ENCODE measurements around the gene ANKRD63. TPM values are rescaled to one million over a fixed set of nuclear protein-coding genes. Genes with fewer than 3 reads are reported as not detected.

The ANKRD63 gene
- total and polyA plus RNA-seq, 2 donors (not counting 1 experiment from before 2014, with no cell fraction given) = not detected

DNA sequence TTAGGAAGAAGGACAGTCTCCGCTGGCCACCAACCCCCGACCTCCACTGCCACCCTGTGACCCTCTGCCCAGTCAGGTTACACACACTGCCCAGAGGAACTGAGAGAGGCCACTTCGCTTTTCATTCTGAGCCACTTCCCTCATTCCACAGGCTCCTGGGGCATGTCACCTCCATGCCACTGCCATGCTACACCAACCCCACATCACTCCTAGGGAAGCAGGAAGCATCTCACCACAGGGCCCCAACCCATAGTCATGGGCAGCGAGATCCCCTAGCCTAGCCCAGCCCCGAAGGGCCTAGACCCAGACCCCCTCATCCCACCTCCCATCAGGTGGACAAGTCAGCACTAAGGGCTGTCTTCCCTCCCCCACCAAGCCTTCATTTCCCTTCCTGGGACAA lies 23.5 kb upstream of the ANKRD63 start:
- H3K4me1 ChIP-seq (ENCODE audit: control insufficient read depth, extremely low read depth, insufficient read depth, low read length) = no peaks in the 10 kb centered on the region
- H3K27me3 ChIP-seq (ENCODE audit: control insufficient read depth, insufficient read depth, low read length) = peaks cover 25% of the 10 kb centered on the region
- H4K20me1 ChIP-seq (ENCODE audit: control insufficient read depth, extremely low read depth, insufficient read depth, low read length) = no peaks in the 10 kb centered on the region
- no peaks in the 10 kb centered on the region for H3K9me3 ChIP-seq (ENCODE audit: control insufficient read depth, insufficient read depth, low read depth, low read length)
- H3K4me2 ChIP-seq (ENCODE audit: extremely low read depth, insufficient read depth, low read length) = no peak overlapping the region
- no peak overlapping the region for H2AFZ ChIP-seq (ENCODE audit: low read length)
- no peaks in the 10 kb centered on the region for H3K79me2 ChIP-seq (ENCODE audit: control insufficient read depth, insufficient read depth, low read length)
- no peaks in the 10 kb centered on the region for H3K36me3 ChIP-seq (ENCODE audit: control insufficient read depth, insufficient read depth, low read length)
- H3K4me3 ChIP-seq (replicated peaks in 1 of 4; ENCODE audit: control extremely low read depth in 1 of 4, insufficient read depth in 1 of 4, low read depth in 3 of 4, low read length in 4 of 4) = no peak overlapping the region
- DNase-seq (ENCODE audit: low read depth in 2 of 2) = no peak
- H3K9ac ChIP-seq (ENCODE audit: insufficient read depth, low read length) = no peak overlapping the region
- no peak overlapping the region for H3K27ac ChIP-seq (ENCODE audit: insufficient read depth, low read length)
- TF ChIP-seq EZH2 (IDR thresholded peaks at IDR 0.05; ENCODE audit: low read length, missing control alignments) = no peak
- TF ChIP-seq, protein P1, sequence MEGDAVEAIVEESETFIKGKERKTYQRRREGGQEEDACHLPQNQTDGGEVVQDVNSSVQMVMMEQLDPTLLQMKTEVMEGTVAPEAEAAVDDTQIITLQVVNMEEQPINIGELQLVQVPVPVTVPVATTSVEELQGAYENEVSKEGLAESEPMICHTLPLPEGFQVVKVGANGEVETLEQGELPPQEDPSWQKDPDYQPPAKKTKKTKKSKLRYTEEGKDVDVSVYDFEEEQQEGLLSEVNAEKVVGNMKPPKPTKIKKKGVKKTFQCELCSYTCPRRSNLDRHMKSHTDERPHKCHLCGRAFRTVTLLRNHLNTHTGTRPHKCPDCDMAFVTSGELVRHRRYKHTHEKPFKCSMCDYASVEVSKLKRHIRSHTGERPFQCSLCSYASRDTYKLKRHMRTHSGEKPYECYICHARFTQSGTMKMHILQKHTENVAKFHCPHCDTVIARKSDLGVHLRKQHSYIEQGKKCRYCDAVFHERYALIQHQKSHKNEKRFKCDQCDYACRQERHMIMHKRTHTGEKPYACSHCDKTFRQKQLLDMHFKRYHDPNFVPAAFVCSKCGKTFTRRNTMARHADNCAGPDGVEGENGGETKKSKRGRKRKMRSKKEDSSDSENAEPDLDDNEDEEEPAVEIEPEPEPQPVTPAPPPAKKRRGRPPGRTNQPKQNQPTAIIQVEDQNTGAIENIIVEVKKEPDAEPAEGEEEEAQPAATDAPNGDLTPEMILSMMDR (conservative IDR thresholded peaks at IDR 0.05 in 1 of 2, IDR thresholded peaks at IDR 0.05 in 1 of 2; ENCODE audit: low read depth in 1 of 2, low read length in 2 of 2) = no peak

DNA sequence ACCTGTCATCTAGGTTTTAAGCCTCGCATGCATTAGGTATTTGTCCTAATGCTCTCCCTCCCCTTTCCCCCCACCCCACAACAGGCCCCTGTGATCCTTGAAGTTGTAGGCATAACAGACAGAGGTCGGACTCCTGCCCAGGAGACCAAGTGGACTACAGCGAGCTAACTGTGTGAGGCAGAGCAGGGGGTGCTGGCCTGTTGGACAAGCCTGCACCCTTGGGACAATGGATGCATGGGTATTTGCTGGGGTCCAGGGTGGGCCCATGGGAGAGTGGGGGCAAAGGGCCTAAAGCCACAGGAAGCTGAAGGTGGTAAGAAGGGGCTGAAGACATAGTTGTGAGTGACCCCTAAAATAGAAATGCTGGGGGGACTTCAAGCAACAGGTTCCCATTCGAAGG lies 22.4 kb upstream of the ANKRD63 start:
- H4K20me1 ChIP-seq (ENCODE audit: control insufficient read depth, extremely low read depth, insufficient read depth, low read length) = no peaks in the 10 kb centered on the region
- no peak overlapping the region for H2AFZ ChIP-seq (ENCODE audit: low read length)
- peaks cover 21% of the 10 kb centered on the region for H3K27me3 ChIP-seq (ENCODE audit: control insufficient read depth, insufficient read depth, low read length)

DNA sequence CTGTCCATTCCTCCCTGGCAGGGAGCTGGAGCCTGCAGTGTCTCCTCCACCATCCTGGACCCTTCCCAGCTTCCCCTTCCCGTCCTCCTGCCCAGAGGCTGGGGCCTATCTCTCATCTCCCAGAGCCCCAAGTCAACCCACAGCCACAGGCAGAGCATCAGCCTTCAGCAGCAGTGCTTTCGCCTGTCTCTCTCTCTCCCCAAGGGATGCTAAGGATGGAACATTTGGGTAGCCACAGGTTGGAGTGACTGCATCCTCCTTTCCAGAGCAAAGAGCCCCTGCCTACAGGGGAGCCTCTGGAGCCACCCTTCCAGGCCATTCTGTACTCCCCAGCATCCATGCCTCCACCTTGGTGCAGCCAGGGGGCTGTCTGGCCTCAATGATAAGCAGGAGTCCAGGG lies 20.7 kb upstream of the ANKRD63 start:
- H3K36me3 ChIP-seq (ENCODE audit: control insufficient read depth, insufficient read depth, low read length) = no peaks in the 10 kb centered on the region
- H3K27me3 ChIP-seq (ENCODE audit: control insufficient read depth, insufficient read depth, low read length) = peaks cover 20% of the 10 kb centered on the region
- no peaks in the 10 kb centered on the region for H3K4me1 ChIP-seq (ENCODE audit: control insufficient read depth, extremely low read depth, insufficient read depth, low read length)

More for the DNA sequence above, 22.4 kb upstream of the ANKRD63 start:
- Histone ChIP-seq H3K4me1 (ENCODE audit: control insufficient read depth, extremely low read depth, insufficient read depth, low read length) (no peaks in the 10 kb centered on the region), H3K9ac (ENCODE audit: insufficient read depth, low read length) (no peak overlapping the region), H3K9me3 (ENCODE audit: control insufficient read depth, insufficient read depth, low read depth, low read length) (no peaks in the 10 kb centered on the region), H3K79me2 (ENCODE audit: control insufficient read depth, insufficient read depth, low read length) (no peaks in the 10 kb centered on the region), H3K4me2 (ENCODE audit: extremely low read depth, insufficient read depth, low read length) (no peak overlapping the region), H3K36me3 (ENCODE audit: control insufficient read depth, insufficient read depth, low read length) (no peaks in the 10 kb centered on the region), H3K4me3 (replicated peaks in 1 of 4; ENCODE audit: control extremely low read depth in 1 of 4, insufficient read depth in 1 of 4, low read depth in 3 of 4, low read length in 4 of 4) (no peak overlapping the region), H3K27ac (ENCODE audit: insufficient read depth, low read length) (no peak overlapping the region)
- TF ChIP-seq, protein P1 (conservative IDR thresholded peaks at IDR 0.05 in 1 of 2, IDR thresholded peaks at IDR 0.05 in 1 of 2; ENCODE audit: low read depth in 1 of 2, low read length in 2 of 2) = no peak
- TF ChIP-seq EZH2 (IDR thresholded peaks at IDR 0.05; ENCODE audit: low read length, missing control alignments) = no peak
- no peak for DNase-seq (ENCODE audit: low read depth in 2 of 2)

More for the DNA sequence above, 20.7 kb upstream of the ANKRD63 start:
- no peak for TF ChIP-seq EZH2 (IDR thresholded peaks at IDR 0.05; ENCODE audit: low read length, missing control alignments)
- TF ChIP-seq, protein P1 (conservative IDR thresholded peaks at IDR 0.05 in 1 of 2, IDR thresholded peaks at IDR 0.05 in 1 of 2; ENCODE audit: low read depth in 1 of 2, low read length in 2 of 2) = no peak
- DNase-seq (ENCODE audit: low read depth in 2 of 2) = no peak
- Histone ChIP-seq H3K9me3 (ENCODE audit: control insufficient read depth, insufficient read depth, low read depth, low read length) (no peaks in the 10 kb centered on the region), H3K4me3 (replicated peaks in 1 of 4; ENCODE audit: control extremely low read depth in 1 of 4, insufficient read depth in 1 of 4, low read depth in 3 of 4, low read length in 4 of 4) (no peak overlapping the region), H3K9ac (ENCODE audit: insufficient read depth, low read length) (no peak overlapping the region), H3K27ac (ENCODE audit: insufficient read depth, low read length) (no peak overlapping the region), H4K20me1 (ENCODE audit: control insufficient read depth, extremely low read depth, insufficient read depth, low read length) (no peaks in the 10 kb centered on the region), H2AFZ (ENCODE audit: low read length) (no peak overlapping the region), H3K4me2 (ENCODE audit: extremely low read depth, insufficient read depth, low read length) (no peak overlapping the region), H3K79me2 (ENCODE audit: control insufficient read depth, insufficient read depth, low read length) (no peaks in the 10 kb centered on the region)

All from fibroblast of lung (primary cell).